ENCODE results near the gene CRTC3.

The CRTC3 gene

DNA sequence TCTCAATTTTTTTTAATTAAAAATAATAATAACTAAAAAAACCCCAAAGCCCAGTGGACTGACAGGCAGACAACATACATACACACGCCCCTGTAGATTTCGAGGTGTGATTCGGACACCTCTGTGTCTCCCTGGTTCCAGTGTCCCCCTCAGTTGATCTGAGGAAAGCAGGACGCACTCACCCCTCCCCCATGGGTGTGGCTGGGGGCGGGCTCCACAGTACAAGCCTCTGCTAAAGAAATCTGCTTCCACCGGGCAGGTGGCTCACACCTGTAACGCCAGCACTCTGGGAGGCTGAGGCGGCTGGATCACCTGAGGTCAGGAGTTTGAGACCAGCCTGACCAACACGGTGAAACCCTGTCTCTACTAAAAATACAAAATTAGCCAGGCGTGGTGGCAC is 153.6 kb downstream of the CRTC3 start:
- Histone ChIP-seq H2AFZ (ENCODE audit: low read length) (no peak overlapping the region), H4K20me1 (ENCODE audit: insufficient read depth, low read length, poor library complexity, severe bottlenecking) (no peaks in the 10 kb centered on the region), H3K9me3 (ENCODE audit: insufficient read depth, low read depth, low read length) (0 out of 2 replicates have a peak, but pooled peaks cover 1% of the 10 kb centered on the region), H3K4me3 (ENCODE audit: low read length, poor library complexity, severe bottlenecking) (no peak overlapping the region), H3K9me2 (replicated peaks; ENCODE audit: low read depth, low read length) (no peaks in the 10 kb centered on the region), H3F3A (ENCODE audit: low read depth) (peaks cover 12% of the 10 kb centered on the region), H3K36me3 (ENCODE audit: insufficient read depth, low read length) (no peaks in the 10 kb centered on the region), H3K9ac (ENCODE audit: low read depth, low read length, poor library complexity, severe bottlenecking) (no peak overlapping the region), H3K4me2 (ENCODE audit: low read depth, low read length, poor library complexity, severe bottlenecking) (no peak overlapping the region), H3K79me2 (ENCODE audit: insufficient read depth, low read length) (no peaks in the 10 kb centered on the region), H3K27me3 (ENCODE audit: insufficient read depth, low read length, poor library complexity, severe bottlenecking) (no peaks in the 10 kb centered on the region), H3K4me1 (ENCODE audit: insufficient read depth, low read length, poor library complexity, severe bottlenecking) (peaks cover 36% of the 10 kb centered on the region)
- TF ChIP-seq, protein P1, sequence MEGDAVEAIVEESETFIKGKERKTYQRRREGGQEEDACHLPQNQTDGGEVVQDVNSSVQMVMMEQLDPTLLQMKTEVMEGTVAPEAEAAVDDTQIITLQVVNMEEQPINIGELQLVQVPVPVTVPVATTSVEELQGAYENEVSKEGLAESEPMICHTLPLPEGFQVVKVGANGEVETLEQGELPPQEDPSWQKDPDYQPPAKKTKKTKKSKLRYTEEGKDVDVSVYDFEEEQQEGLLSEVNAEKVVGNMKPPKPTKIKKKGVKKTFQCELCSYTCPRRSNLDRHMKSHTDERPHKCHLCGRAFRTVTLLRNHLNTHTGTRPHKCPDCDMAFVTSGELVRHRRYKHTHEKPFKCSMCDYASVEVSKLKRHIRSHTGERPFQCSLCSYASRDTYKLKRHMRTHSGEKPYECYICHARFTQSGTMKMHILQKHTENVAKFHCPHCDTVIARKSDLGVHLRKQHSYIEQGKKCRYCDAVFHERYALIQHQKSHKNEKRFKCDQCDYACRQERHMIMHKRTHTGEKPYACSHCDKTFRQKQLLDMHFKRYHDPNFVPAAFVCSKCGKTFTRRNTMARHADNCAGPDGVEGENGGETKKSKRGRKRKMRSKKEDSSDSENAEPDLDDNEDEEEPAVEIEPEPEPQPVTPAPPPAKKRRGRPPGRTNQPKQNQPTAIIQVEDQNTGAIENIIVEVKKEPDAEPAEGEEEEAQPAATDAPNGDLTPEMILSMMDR (conservative IDR thresholded peaks at IDR 0.05; ENCODE audit: low read length), result no peak
- TF ChIP-seq EZH2phosphoT487 (IDR thresholded peaks at IDR 0.05; ENCODE audit: borderline replicate concordance), result no peak

DNA sequence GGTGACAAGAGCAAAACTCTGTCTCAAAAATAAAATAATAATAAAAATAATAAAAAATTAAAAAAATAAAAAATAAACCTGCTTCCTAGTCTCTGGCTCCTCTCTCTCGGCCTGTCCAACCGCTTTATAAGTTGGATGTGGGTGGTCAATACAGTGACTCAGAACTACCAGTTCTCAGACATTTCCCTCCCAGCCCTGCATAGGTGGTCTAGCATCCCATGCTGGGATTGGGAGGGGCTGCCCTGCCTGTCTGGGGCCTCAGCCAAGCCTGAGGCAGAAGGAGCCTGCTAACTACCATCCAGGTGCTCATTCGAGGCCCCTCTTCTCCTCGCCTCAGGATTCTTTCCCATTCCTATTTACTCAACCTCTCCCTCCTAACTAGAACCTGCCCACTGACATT is 154.2 kb downstream of the CRTC3 start:
- Histone ChIP-seq H3K4me2 (ENCODE audit: low read depth, low read length, poor library complexity, severe bottlenecking) (no peak overlapping the region), H3K27me3 (ENCODE audit: insufficient read depth, low read length, poor library complexity, severe bottlenecking) (no peaks in the 10 kb centered on the region)

GRCh38 chr15:90684281-90684680 is 154.6 kb downstream of the CRTC3 start:
- no peaks in the 10 kb centered on the region for H3K79me2 ChIP-seq (ENCODE audit: insufficient read depth, low read length)
- TF ChIP-seq, protein P1 (conservative IDR thresholded peaks at IDR 0.05; ENCODE audit: low read length), result no peak
- no peak for TF ChIP-seq EZH2phosphoT487 (IDR thresholded peaks at IDR 0.05; ENCODE audit: borderline replicate concordance)
- H2AFZ ChIP-seq (ENCODE audit: low read length), result no peak overlapping the region
- peaks cover 12% of the 10 kb centered on the region for H3F3A ChIP-seq (ENCODE audit: low read depth)
- no peak overlapping the region for H3K9ac ChIP-seq (ENCODE audit: low read depth, low read length, poor library complexity, severe bottlenecking)
- H4K20me1 ChIP-seq (ENCODE audit: insufficient read depth, low read length, poor library complexity, severe bottlenecking), result no peaks in the 10 kb centered on the region
- no peaks in the 10 kb centered on the region for H3K9me2 ChIP-seq (replicated peaks; ENCODE audit: low read depth, low read length)
- no peak overlapping the region for H3K4me3 ChIP-seq (ENCODE audit: low read length, poor library complexity, severe bottlenecking)
- no peak overlapping the region for H3K4me2 ChIP-seq (ENCODE audit: low read depth, low read length, poor library complexity, severe bottlenecking)
- H3K4me1 ChIP-seq (ENCODE audit: insufficient read depth, low read length, poor library complexity, severe bottlenecking), result peaks cover 38% of the 10 kb centered on the region
- peaks cover 10% of the 10 kb centered on the region; the same call in 1 of the 2 replicates for H3K9me3 ChIP-seq (ENCODE audit: insufficient read depth, low read depth, low read length)
- H3K27me3 ChIP-seq (ENCODE audit: insufficient read depth, low read length, poor library complexity, severe bottlenecking), result no peaks in the 10 kb centered on the region
- H3K36me3 ChIP-seq (ENCODE audit: insufficient read depth, low read length), result no peaks in the 10 kb centered on the region

More for the DNA sequence above, 154.2 kb downstream of the CRTC3 start:
- Histone ChIP-seq H3K4me3 (ENCODE audit: low read length, poor library complexity, severe bottlenecking) (no peak overlapping the region), H3F3A (ENCODE audit: low read depth) (peaks cover 12% of the 10 kb centered on the region), H3K9me2 (replicated peaks; ENCODE audit: low read depth, low read length) (no peaks in the 10 kb centered on the region), H3K36me3 (ENCODE audit: insufficient read depth, low read length) (no peaks in the 10 kb centered on the region), H4K20me1 (ENCODE audit: insufficient read depth, low read length, poor library complexity, severe bottlenecking) (no peaks in the 10 kb centered on the region), H3K4me1 (ENCODE audit: insufficient read depth, low read length, poor library complexity, severe bottlenecking) (peaks cover 38% of the 10 kb centered on the region), H3K9ac (ENCODE audit: low read depth, low read length, poor library complexity, severe bottlenecking) (no peak overlapping the region), H2AFZ (ENCODE audit: low read length) (no peak overlapping the region), H3K79me2 (ENCODE audit: insufficient read depth, low read length) (no peaks in the 10 kb centered on the region), H3K9me3 (ENCODE audit: insufficient read depth, low read depth, low read length) (peaks cover 6% of the 10 kb centered on the region; the same call in 1 of the 2 replicates)
- TF ChIP-seq, protein P1 (conservative IDR thresholded peaks at IDR 0.05; ENCODE audit: low read length), result no peak
- TF ChIP-seq EZH2phosphoT487 (IDR thresholded peaks at IDR 0.05; ENCODE audit: borderline replicate concordance), result no peak
